22Rv1 (cell line): Measurements from ENCODE around the gene DLGAP3.

Experiments used
- CTCF ChIP-seq: fragments of 450-650 bp; IDR thresholded peaks from 2 replicates; pipeline ENCODE4 v1.5.1; 2017; ENCODE audit warnings: mild to moderate bottlenecking
- ZFX ChIP-seq: fragments of 450-650 bp; IDR thresholded peaks from 2 replicates; pipeline ENCODE4 v1.6.1; 2017; ENCODE audit warnings: antibody characterized with exemption, borderline replicate concordance

GRCh38 chr1:34950428-34950827 lies 21.0 kb upstream of the DLGAP3 start:
- TF ChIP-seq CTCF = no peak
- no peak for TF ChIP-seq ZFX
